HL-60 (cell line): Measurements from ENCODE around the gene TRABD2B.

Experiments
- DNase-seq, 2 experiments: peaks; one replicate each; pipeline ENCODE4 v3.0.0-alpha.2; 2010 to 2020; ENCODE audit warnings: low read depth in 1 of 2, low spot score in 1 of 2
- H3K27ac ChIP-seq: fragments of 250-450 bp; sonication (Bioruptor Pico); replicated peaks from 2 replicates; pipeline ENCODE4 v1.5.1; 2020; ENCODE audit warnings: mild to moderate bottlenecking, moderate library complexity
- H3K27me3 ChIP-seq: fragments of 250-450 bp; sonication (Bioruptor Pico); 2 replicates; pipeline ENCODE4 v1.5.1; 2021; ENCODE audit warnings: mild to moderate bottlenecking, moderate library complexity; ENCODE audit not compliant: insufficient read depth, poor library complexity, severe bottlenecking
- H3K4me3 ChIP-seq: replicated peaks from 2 replicates; pipeline ENCODE4 v1.5.1; 2011; ENCODE audit warnings: mild to moderate bottlenecking, control low read depth, low read length; ENCODE audit not compliant: insufficient read depth
- GABPA ChIP-seq: IDR thresholded peaks from 2 replicates; pipeline ENCODE4 v1.6.1; 2012; ENCODE audit warnings: low read depth
- POLR2AphosphoS5 ChIP-seq: IDR thresholded peaks from 2 replicates; pipeline ENCODE4 v1.6.1; 2012; ENCODE audit warnings: low read depth
- SPI1 ChIP-seq: IDR thresholded peaks from 2 replicates; pipeline ENCODE4 v1.6.1; 2012; ENCODE audit warnings: low read depth, mild to moderate bottlenecking, borderline replicate concordance
- TF ChIP-seq, protein P1 (sequence below): IDR thresholded peaks from 2 replicates; pipeline ENCODE4 v1.6.1; 2012; ENCODE audit warnings: low read depth; ENCODE audit not compliant: insufficient replicate concordance
- TF ChIP-seq, protein P2 (sequence below): IDR thresholded peaks from one replicate; pipeline ENCODE4 v1.5.1; 2011; ENCODE audit warnings: low read length, control low read depth, inconsistent platforms; ENCODE audit not compliant: insufficient read depth

TRABD2B gene

DNA sequence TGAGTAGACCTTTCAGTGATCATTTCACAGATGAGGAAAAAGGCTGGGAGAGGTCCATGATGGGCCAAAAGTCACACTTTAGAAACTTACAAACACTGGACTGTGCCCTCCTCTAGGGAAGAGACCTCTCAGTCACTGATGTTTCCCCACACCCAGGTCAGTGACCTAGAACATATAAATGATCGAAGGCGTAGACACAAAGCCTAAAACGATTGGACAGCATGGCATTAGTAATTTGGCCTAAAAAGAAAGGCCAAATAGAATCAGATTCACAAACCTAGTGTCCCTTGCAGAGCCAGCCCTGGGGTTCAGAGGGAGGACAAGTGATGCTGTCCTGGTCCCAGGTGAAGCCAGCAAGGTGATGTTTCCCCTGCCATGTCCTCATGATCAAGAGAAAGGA is 27.7 kb downstream of the TRABD2B start:
- DNase-seq, result no peak
- no peak overlapping the region for H3K27ac ChIP-seq
- TF ChIP-seq, protein P1, sequence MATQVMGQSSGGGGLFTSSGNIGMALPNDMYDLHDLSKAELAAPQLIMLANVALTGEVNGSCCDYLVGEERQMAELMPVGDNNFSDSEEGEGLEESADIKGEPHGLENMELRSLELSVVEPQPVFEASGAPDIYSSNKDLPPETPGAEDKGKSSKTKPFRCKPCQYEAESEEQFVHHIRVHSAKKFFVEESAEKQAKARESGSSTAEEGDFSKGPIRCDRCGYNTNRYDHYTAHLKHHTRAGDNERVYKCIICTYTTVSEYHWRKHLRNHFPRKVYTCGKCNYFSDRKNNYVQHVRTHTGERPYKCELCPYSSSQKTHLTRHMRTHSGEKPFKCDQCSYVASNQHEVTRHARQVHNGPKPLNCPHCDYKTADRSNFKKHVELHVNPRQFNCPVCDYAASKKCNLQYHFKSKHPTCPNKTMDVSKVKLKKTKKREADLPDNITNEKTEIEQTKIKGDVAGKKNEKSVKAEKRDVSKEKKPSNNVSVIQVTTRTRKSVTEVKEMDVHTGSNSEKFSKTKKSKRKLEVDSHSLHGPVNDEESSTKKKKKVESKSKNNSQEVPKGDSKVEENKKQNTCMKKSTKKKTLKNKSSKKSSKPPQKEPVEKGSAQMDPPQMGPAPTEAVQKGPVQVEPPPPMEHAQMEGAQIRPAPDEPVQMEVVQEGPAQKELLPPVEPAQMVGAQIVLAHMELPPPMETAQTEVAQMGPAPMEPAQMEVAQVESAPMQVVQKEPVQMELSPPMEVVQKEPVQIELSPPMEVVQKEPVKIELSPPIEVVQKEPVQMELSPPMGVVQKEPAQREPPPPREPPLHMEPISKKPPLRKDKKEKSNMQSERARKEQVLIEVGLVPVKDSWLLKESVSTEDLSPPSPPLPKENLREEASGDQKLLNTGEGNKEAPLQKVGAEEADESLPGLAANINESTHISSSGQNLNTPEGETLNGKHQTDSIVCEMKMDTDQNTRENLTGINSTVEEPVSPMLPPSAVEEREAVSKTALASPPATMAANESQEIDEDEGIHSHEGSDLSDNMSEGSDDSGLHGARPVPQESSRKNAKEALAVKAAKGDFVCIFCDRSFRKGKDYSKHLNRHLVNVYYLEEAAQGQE, result no peak
- TF ChIP-seq POLR2AphosphoS5 (no peak), GABPA (no peak), SPI1 (no peak)
- TF ChIP-seq, protein P2, sequence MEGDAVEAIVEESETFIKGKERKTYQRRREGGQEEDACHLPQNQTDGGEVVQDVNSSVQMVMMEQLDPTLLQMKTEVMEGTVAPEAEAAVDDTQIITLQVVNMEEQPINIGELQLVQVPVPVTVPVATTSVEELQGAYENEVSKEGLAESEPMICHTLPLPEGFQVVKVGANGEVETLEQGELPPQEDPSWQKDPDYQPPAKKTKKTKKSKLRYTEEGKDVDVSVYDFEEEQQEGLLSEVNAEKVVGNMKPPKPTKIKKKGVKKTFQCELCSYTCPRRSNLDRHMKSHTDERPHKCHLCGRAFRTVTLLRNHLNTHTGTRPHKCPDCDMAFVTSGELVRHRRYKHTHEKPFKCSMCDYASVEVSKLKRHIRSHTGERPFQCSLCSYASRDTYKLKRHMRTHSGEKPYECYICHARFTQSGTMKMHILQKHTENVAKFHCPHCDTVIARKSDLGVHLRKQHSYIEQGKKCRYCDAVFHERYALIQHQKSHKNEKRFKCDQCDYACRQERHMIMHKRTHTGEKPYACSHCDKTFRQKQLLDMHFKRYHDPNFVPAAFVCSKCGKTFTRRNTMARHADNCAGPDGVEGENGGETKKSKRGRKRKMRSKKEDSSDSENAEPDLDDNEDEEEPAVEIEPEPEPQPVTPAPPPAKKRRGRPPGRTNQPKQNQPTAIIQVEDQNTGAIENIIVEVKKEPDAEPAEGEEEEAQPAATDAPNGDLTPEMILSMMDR, result no peak
- H3K27me3 ChIP-seq, result no peaks in the 10 kb centered on the region
- H3K4me3 ChIP-seq, result no peak overlapping the region

DNA sequence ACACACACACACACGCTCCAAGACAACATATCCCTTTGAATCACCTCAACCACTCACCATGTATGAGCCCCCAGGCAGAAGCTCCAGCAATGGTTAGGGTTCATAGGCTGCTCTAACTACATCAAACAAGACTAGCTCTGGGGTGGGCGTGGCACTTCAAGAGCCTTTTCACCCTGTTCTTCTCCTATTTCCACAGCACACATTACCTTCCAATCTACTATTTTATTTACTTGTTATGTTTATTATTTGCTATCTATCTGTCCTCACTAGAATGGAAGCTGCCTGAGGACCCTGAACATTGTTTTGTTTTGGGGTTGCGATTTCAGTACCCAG is 28.7 kb downstream of the TRABD2B start:
- TF ChIP-seq POLR2AphosphoS5, result no peak
- TF ChIP-seq, protein P2, result no peak
- TF ChIP-seq, protein P1, result no peak
- TF ChIP-seq SPI1, result no peak
- no peak for TF ChIP-seq GABPA
- DNase-seq, result no peak
- H3K4me3 ChIP-seq, result no peak overlapping the region
- no peaks in the 10 kb centered on the region for H3K27me3 ChIP-seq
- H3K27ac ChIP-seq, result no peak overlapping the region

DNA sequence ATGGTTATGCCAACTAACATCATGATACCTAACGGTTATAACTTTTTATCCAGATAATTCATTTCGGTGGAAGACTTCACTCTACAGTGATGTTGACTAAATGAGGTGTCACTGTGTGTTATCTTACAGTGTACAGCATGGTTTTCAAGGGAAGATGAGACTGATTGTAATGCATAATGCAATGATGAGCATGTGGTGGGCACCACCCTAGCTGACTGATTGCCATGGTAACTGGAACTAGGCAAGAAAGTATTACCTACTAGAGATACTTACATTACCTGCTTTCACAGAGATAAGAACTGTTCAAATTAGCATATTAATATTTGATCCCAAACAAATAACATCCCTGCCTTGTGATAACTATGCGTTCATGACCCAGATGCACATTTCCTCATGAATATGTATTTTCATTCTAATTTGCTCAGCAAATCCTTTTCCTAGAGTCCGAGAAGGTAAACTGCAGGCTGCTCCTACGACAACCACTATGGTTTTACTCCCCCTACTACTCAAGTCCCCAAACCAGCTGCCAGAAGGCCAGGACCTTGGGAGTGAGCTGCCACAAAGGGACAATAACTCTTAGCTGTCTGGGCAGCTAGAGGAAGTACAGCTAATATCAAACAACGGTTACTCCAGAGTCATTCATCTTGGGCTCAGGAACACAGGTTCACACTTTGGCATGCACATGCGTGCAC is 29.2 kb downstream of the TRABD2B start:
- no peak overlapping the region for H3K4me3 ChIP-seq
- no peak for TF ChIP-seq SPI1
- TF ChIP-seq, protein P2, result no peak
- TF ChIP-seq GABPA, result no peak
- TF ChIP-seq, protein P1, result no peak
- TF ChIP-seq POLR2AphosphoS5, result no peak
- no peak overlapping the region for H3K27ac ChIP-seq
- no peaks in the 10 kb centered on the region for H3K27me3 ChIP-seq
- no peak for DNase-seq
